Endometrium (tissue), 2 donors: ENCODE measurements around the gene WNT7A.

ENCODE experiments used
- FAIRE-seq: peaks from 2 replicates; lab custom pipeline; 2012; peaks lifted over from hg19 to GRCh38; lab: Jason Lieb, UNC
- donor health status: control.
- donor health status: control.

The WNT7A gene

GRCh38 chr3:13792051-13792490 lies 87.8 kb downstream of the WNT7A start:
- no peak for FAIRE-seq

- no peak for FAIRE-seq
Observed at GRCh38 chr3:13791198-13792050, 88.4 kb downstream of the WNT7A start.

- no peak for FAIRE-seq
Observed at GRCh38 chr3:13790376-13791197, 89.3 kb downstream of the WNT7A start.

- FAIRE-seq: no peak
Observed at GRCh38 chr3:13788522-13789424, 91.1 kb downstream of the WNT7A start.

GRCh38 chr3:13787533-13788132 lies 92.2 kb downstream of the WNT7A start:
- no peak for FAIRE-seq

GRCh38 chr3:13786811-13787210 lies 93.1 kb downstream of the WNT7A start:
- FAIRE-seq: no peak

GRCh38 chr3:13785853-13786436 lies 93.9 kb downstream of the WNT7A start:
- no peak for FAIRE-seq

- no peak for FAIRE-seq
Observed at GRCh38 chr3:13785351-13785750, 94.5 kb downstream of the WNT7A start.

GRCh38 chr3:13783476-13783875 lies 96.4 kb downstream of the WNT7A start:
- FAIRE-seq: no peak

- FAIRE-seq: no peak
Observed at GRCh38 chr3:13782501-13782900, 97.4 kb downstream of the WNT7A start.

GRCh38 chr3:13781417-13781816 lies 98.5 kb downstream of the WNT7A start:
- FAIRE-seq: no peak

- FAIRE-seq: no peak
Observed at GRCh38 chr3:13780432-13781176, 99.3 kb downstream of the WNT7A start.

- FAIRE-seq: no peak
Observed at GRCh38 chr3:13776253-13777050, 103.4 kb downstream of the WNT7A start.

GRCh38 chr3:13772885-13773745 lies 106.8 kb downstream of the WNT7A start:
- no peak for FAIRE-seq

GRCh38 chr3:13772321-13772745 lies 107.5 kb downstream of the WNT7A start:
- FAIRE-seq: no peak

- FAIRE-seq: no peak
Observed at GRCh38 chr3:13771496-13771895, 108.4 kb downstream of the WNT7A start.

GRCh38 chr3:13770170-13771169 lies 109.4 kb downstream of the WNT7A start:
- no peak for FAIRE-seq
